Measurements from ENCODE around the gene CYP8B1. TPM values are rescaled to one million over a fixed set of nuclear protein-coding genes. Genes with fewer than 3 reads are reported as not detected.

CYP8B1 gene
- total RNA-seq, 1 experiment from 2014 or later = not detected

- intact Hi-C loops (cut with micrococcal nuclease; ENCODE audit: unreplicated experiment) = no loop called here
- Mint-ChIP-seq H3K9me3 (ENCODE audit: low read depth, unreplicated experiment) (peaks cover 9% of the 10 kb centered on the region), H3K4me1 (ENCODE audit: low read depth, unreplicated experiment) (no peaks in the 10 kb centered on the region), H3K27ac (ENCODE audit: unreplicated experiment) (no peak overlapping the region), H3K4me3 (ENCODE audit: low read depth, unreplicated experiment) (no peak overlapping the region), H3K27me3 (ENCODE audit: unreplicated experiment) (peaks cover 51% of the 10 kb centered on the region), H3K36me3 (ENCODE audit: insufficient read depth, unreplicated experiment) (peaks cover 4% of the 10 kb centered on the region)
- CTCF ChIA-PET = interaction anchor here (1.1 kb wide), 1 partner anchor 10 kb away, joined by 3 read pairs; no protein-coding TSS in a partner anchor
- no peak for TF ChIP-seq CTCF (IDR thresholded peaks at IDR 0.05; ENCODE audit: unreplicated experiment)
- DNase-seq = no peak
- BruUV-seq (replicated peaks) = no TSS peak
Measured at GRCh38 chr3:42908675-42909074, 33.0 kb upstream of the CYP8B1 start.

GRCh38 chr3:42906848-42907183 is 31.1 kb upstream of the CYP8B1 start:
- no peaks in the 10 kb centered on the region for H3K36me3 Mint-ChIP-seq (ENCODE audit: insufficient read depth, unreplicated experiment)
- no peaks in the 10 kb centered on the region for H3K4me1 Mint-ChIP-seq (ENCODE audit: low read depth, unreplicated experiment)
- BruUV-seq (replicated peaks) = no TSS peak
- no peak overlapping the region for H3K27ac Mint-ChIP-seq (ENCODE audit: unreplicated experiment)
- no peak for TF ChIP-seq CTCF (IDR thresholded peaks at IDR 0.05; ENCODE audit: unreplicated experiment)
- intact Hi-C loops (cut with micrococcal nuclease; ENCODE audit: unreplicated experiment) = no loop called here
- peaks cover 53% of the 10 kb centered on the region for H3K27me3 Mint-ChIP-seq (ENCODE audit: unreplicated experiment)
- H3K9me3 Mint-ChIP-seq (ENCODE audit: low read depth, unreplicated experiment) = peaks cover 11% of the 10 kb centered on the region
- CTCF ChIA-PET = no interaction called here
- H3K4me3 Mint-ChIP-seq (ENCODE audit: low read depth, unreplicated experiment) = peak overlapping the region; percentile 18
- no peak for DNase-seq

GRCh38 chr3:42906070-42906847 is 30.6 kb upstream of the CYP8B1 start, which contains the start of gene ZNF662:
ZNF662 (plus strand) TSS chr3:42906142; CDS start chr3:42908115, 1,973 bp downstream.
- Mint-ChIP-seq H3K9me3 (ENCODE audit: low read depth, unreplicated experiment) (peaks cover 11% of the 10 kb centered on the region), H3K36me3 (ENCODE audit: insufficient read depth, unreplicated experiment) (no peaks in the 10 kb centered on the region), H3K4me1 (ENCODE audit: low read depth, unreplicated experiment) (peaks cover 4% of the 10 kb centered on the region), H3K4me3 (ENCODE audit: low read depth, unreplicated experiment) (peak within 1 kb of the TSS; percentile 18), H3K27ac (ENCODE audit: unreplicated experiment) (no peak within 1 kb of the TSS), H3K27me3 (ENCODE audit: unreplicated experiment) (peaks cover 53% of the 10 kb centered on the region)
- CTCF ChIA-PET = no interaction called here
- BruUV-seq (replicated peaks) = no TSS peak
- intact Hi-C loops (cut with micrococcal nuclease; ENCODE audit: unreplicated experiment) = no loop called here
- DNase-seq = no peak
- TF ChIP-seq CTCF (IDR thresholded peaks at IDR 0.05; ENCODE audit: unreplicated experiment) = no peak

- H3K4me3 Mint-ChIP-seq (ENCODE audit: low read depth, unreplicated experiment) = peak overlapping the region; percentile 18
- BruUV-seq (replicated peaks) = no TSS peak
- H3K4me1 Mint-ChIP-seq (ENCODE audit: low read depth, unreplicated experiment) = peaks cover 9% of the 10 kb centered on the region
- intact Hi-C loops (cut with micrococcal nuclease; ENCODE audit: unreplicated experiment) = no loop called here
- peaks cover 53% of the 10 kb centered on the region for H3K27me3 Mint-ChIP-seq (ENCODE audit: unreplicated experiment)
- CTCF ChIA-PET = no interaction called here
- H3K36me3 Mint-ChIP-seq (ENCODE audit: insufficient read depth, unreplicated experiment) = peaks cover 2% of the 10 kb centered on the region
- H3K9me3 Mint-ChIP-seq (ENCODE audit: low read depth, unreplicated experiment) = peaks cover 11% of the 10 kb centered on the region
- no peak for DNase-seq
- no peak overlapping the region for H3K27ac Mint-ChIP-seq (ENCODE audit: unreplicated experiment)
- TF ChIP-seq CTCF (IDR thresholded peaks at IDR 0.05; ENCODE audit: unreplicated experiment) = no peak
Measured at GRCh38 chr3:42905740-42906069, 30.0 kb upstream of the CYP8B1 start.
